ENCODE results near the gene CLCN2. TPM values are rescaled to one million over a fixed set of nuclear protein-coding genes. Genes with fewer than 3 reads are reported as not detected.
A peak's percentile ranks its signal among the peaks of the same experiment; 100 is the strongest.

The CLCN2 gene
- total and polyA plus RNA-seq, 2 of the 8 experiments (the other 6 are each of a cell fraction or from before 2014, with no cell fraction given), result 13.7 to 16.1 TPM

- CTCF ChIA-PET (ENCODE audit: partially characterized antibody), result interaction anchor here (1.1 to 7.4 kb wide), 5 partner anchors 10 to 196 kb away, joined by 3 to 49 read pairs (median 4); no protein-coding TSS in a partner anchor
- no peak overlapping the region for H3K4me2 ChIP-seq (ENCODE audit: insufficient read depth in 1 of 2, low read depth in 2 of 2, low read length in 2 of 2)
- H2BK5ac ChIP-seq (ENCODE audit: low read depth, low read length), result no peak overlapping the region
- no peak for DNase-seq (ENCODE audit: low read depth in 1 of 2, low spot score in 2 of 2)
- no peak overlapping the region for H4K5ac ChIP-seq (ENCODE audit: insufficient read length, low read depth, low read length)
- 74% methylated on average over 4 of the region's 5 CpGs; no CpG with 5 or more reads in 1 of the 2 experiments for WGBS, 2 experiments (ENCODE audit: extremely low coverage in 1 of 2, insufficient coverage in 1 of 2, insufficient read length in 1 of 2, insufficient replicate concordance in 2 of 2, low coverage in 1 of 2, low lambda C conversion rate in 2 of 2, missing lambda C conversion rate in 1 of 2)
- H3K14ac ChIP-seq (ENCODE audit: insufficient read length), result no peak overlapping the region
- peaks cover 5 to 19% (median 11%) of the 10 kb centered on the region in 4 experiments for H3K4me1 ChIP-seq (replicated peaks in 1 of 4; ENCODE audit: control insufficient read depth in 3 of 4, insufficient read depth in 4 of 4, low read length in 3 of 4)
- H3K23me2 ChIP-seq (ENCODE audit: low read depth, low read length), result peaks cover 2% of the 10 kb centered on the region; the same call in 1 of the 2 replicates
- no peak overlapping the region for H3K18ac ChIP-seq (ENCODE audit: extremely low read depth, low read length)
- H3K23ac ChIP-seq (ENCODE audit: insufficient read length), result no peak overlapping the region
- no peak overlapping the region for H3K4ac ChIP-seq (replicated peaks; ENCODE audit: insufficient read length, low read depth, low read length)
- H4K91ac ChIP-seq (replicated peaks; ENCODE audit: insufficient read length, low read length), result peak overlapping the region; percentile 10
- H2BK15ac ChIP-seq (ENCODE audit: low read length), result no peak overlapping the region
- H3K27me3 ChIP-seq (replicated peaks in 1 of 4; ENCODE audit: control insufficient read depth in 3 of 4, extremely low read depth in 1 of 4, insufficient read depth in 3 of 4, low read length in 3 of 4), result no peaks in the 10 kb centered on the region
- FAIRE-seq, result no peak
- peaks cover 0 to 16% (median 1%) of the 10 kb centered on the region in 4 experiments; a peak in 6 of 8 replicates for H3K36me3 ChIP-seq (ENCODE audit: control insufficient read depth in 2 of 4, insufficient read depth in 4 of 4, low read length in 3 of 4)
- peaks cover 11 to 25% of the 10 kb centered on the region in 2 experiments for H4K20me1 ChIP-seq (replicated peaks in 1 of 2; ENCODE audit: control insufficient read depth in 1 of 2, insufficient read depth in 2 of 2, low read length in 2 of 2)
- TF ChIP-seq RFX5 (IDR thresholded peaks at IDR 0.05; ENCODE audit: borderline replicate concordance, low read depth, low read length) (no peak), BACH1 (IDR thresholded peaks at IDR 0.05; ENCODE audit: low read length) (no peak), JUND (IDR thresholded peaks at IDR 0.05; ENCODE audit: low read length) (no peak), YY1 (IDR thresholded peaks at IDR 0.05; ENCODE audit: low read depth, low read length) (no peak), MAX (IDR thresholded peaks at IDR 0.05) (no peak), NANOG (IDR thresholded peaks at IDR 0.05; ENCODE audit: insufficient read depth, low read depth, low read length, poor library complexity, severe bottlenecking) (no peak), EP300 (IDR thresholded peaks at IDR 0.05; ENCODE audit: borderline replicate concordance in 1 of 2, low read depth in 2 of 2, low read length in 2 of 2) (no peak), CREB1 (IDR thresholded peaks at IDR 0.05) (no peak), SIN3A (conservative IDR thresholded peaks at IDR 0.05 in 1 of 2, IDR thresholded peaks at IDR 0.05 in 1 of 2; ENCODE audit: low read depth in 1 of 2, low read length in 2 of 2) (no peak)
- H3K79me2 ChIP-seq (ENCODE audit: control insufficient read depth in 1 of 2, insufficient read depth in 2 of 2, low read length in 2 of 2), result no peaks in the 10 kb centered on the region; a peak in 1 of 4 replicates
- no peak overlapping the region for H2BK120ac ChIP-seq (replicated peaks; ENCODE audit: low read depth, low read length)
- no peak overlapping the region for H2AFZ ChIP-seq (ENCODE audit: low read length)
- H2BK20ac ChIP-seq (ENCODE audit: low read length), result no peak overlapping the region
- H3K9me3 ChIP-seq (ENCODE audit: insufficient read depth in 2 of 2, low read depth in 1 of 2, low read length in 1 of 2), result no peaks in the 10 kb centered on the region
- POLR2A ChIA-PET (ENCODE audit: partially characterized antibody), result interaction anchor here (0.6 to 1.9 kb wide), 6 partner anchors 11 to 197 kb away, joined by 3 to 6 read pairs (median 4); no protein-coding TSS in a partner anchor
- no peaks in the 10 kb centered on the region; the same call in 1 of the 2 replicates for H3K79me1 ChIP-seq (ENCODE audit: low read depth, low read length)
- H3K56ac ChIP-seq (replicated peaks; ENCODE audit: insufficient read length, low read depth, low read length), result no peak overlapping the region
- no peak overlapping the region for H4K8ac ChIP-seq (ENCODE audit: extremely low read depth, insufficient read depth, low read length)
- H3K27ac ChIP-seq (ENCODE audit: low read depth, low read length), result no peak overlapping the region
- H2AK5ac ChIP-seq (ENCODE audit: low read depth, low read length), result no peak overlapping the region
- no peak overlapping the region for H3K4me3 ChIP-seq (ENCODE audit: extremely low read depth in 1 of 4, insufficient read depth in 2 of 4, low read depth in 3 of 4, low read length in 4 of 4)
- H3K9ac ChIP-seq (replicated peaks in 1 of 4; ENCODE audit: extremely low read depth in 1 of 4, low read depth in 3 of 4, low read length in 3 of 4), result no peak overlapping the region
- H2BK12ac ChIP-seq (ENCODE audit: low read depth, low read length), result no peak overlapping the region
Measured at GRCh38 chr3:184343200-184343876, 18.1 kb downstream of the CLCN2 start.
